GM12891 (cell line): ENCODE results near the gene DACH2.

Source experiments
- PAX5 ChIP-seq: IDR thresholded peaks from 2 replicates; pipeline ENCODE4 v1.6.1; 2011; ENCODE audit warnings: low read length, moderate library complexity, mild to moderate bottlenecking; ENCODE audit not compliant: insufficient read depth, severe bottlenecking
- POLR2A ChIP-seq: IDR thresholded peaks from 2 replicates; pipeline ENCODE4 v1.6.1; 2011; ENCODE audit warnings: low read depth, low read length, control low read depth
- POLR2AphosphoS5 ChIP-seq: IDR thresholded peaks from 2 replicates; pipeline ENCODE4 v1.6.1; 2011; ENCODE audit warnings: low read depth, low read length, control low read depth
- SPI1 ChIP-seq: IDR thresholded peaks from 2 replicates; pipeline ENCODE4 v1.6.1; 2011; ENCODE audit warnings: low read depth, low read length, control low read depth
- TAF1 ChIP-seq: IDR thresholded peaks from 2 replicates; pipeline ENCODE4 v1.6.1; 2011; ENCODE audit warnings: low read depth, low read length, control low read depth

DNA sequence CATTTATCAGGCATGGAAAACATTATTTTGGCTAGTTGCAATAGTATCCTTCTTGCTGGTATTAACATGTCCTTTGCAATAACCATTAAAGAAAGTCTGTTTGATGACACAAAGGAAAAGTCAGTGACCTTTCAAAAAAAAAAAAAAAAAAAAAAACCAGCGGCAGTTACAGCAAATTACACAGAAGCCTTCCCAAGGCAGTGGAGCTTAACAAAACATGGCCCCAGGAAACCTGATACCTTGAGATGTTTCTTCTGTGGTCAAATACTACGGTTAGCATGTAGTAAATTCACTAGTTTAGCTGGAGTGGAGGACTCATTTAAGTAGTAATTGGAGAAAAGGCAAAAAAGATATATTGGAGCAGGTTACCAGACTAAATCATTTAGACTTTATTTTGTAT lies 359.1 kb downstream of the DACH2 start:
- no peak for TF ChIP-seq POLR2A
- TF ChIP-seq SPI1, result no peak
- TF ChIP-seq POLR2AphosphoS5, result no peak
- no peak for TF ChIP-seq TAF1
- no peak for TF ChIP-seq PAX5
